HepG2 (cell line): ENCODE measurements around the gene C1orf35. TPM values are rescaled to one million over a fixed set of nuclear protein-coding genes. Genes with fewer than 3 reads are reported as not detected.
A peak's percentile ranks its signal among the peaks of the same experiment; 100 is the strongest.

Source experiments
- ARNTL ChIP-seq: sonication (generic); formaldehyde crosslinking; IDR thresholded peaks from 2 replicates; pipeline ENCODE4 v1.4.0; 2020; ENCODE audit warnings: mild to moderate bottlenecking, missing genetic modification reagents
- ASH2L ChIP-seq: fragments of 300-600, 200-600 bp; sonication (generic); IDR thresholded peaks from 2 replicates; pipeline ENCODE4 v1.7.0; 2017; ENCODE audit warnings: low read depth, mild to moderate bottlenecking, moderate library complexity, mixed read lengths, low read length; ENCODE audit not compliant: insufficient read length
- BHLHE40 ChIP-seq: IDR thresholded peaks from 2 replicates; pipeline ENCODE4 v1.6.1; 2011; ENCODE audit warnings: low read length, improper control_type of control experiment
- CENPX ChIP-seq: sonication (generic); formaldehyde crosslinking; IDR thresholded peaks from 2 replicates; pipeline ENCODE4 v1.9.0; 2021; ENCODE audit warnings: mild to moderate bottlenecking, missing genetic modification reagents, moderate library complexity
- ETS1 ChIP-seq: sonication (generic); formaldehyde crosslinking; IDR thresholded peaks from 2 replicates; pipeline ENCODE4 v1.4.0; 2020; ENCODE audit warnings: missing genetic modification reagents
- FOXO1 ChIP-seq: sonication (generic); formaldehyde crosslinking; IDR thresholded peaks from 2 replicates; pipeline ENCODE4 v1.4.0; 2020; ENCODE audit warnings: missing genetic modification reagents
- GZF1 ChIP-seq: sonication (generic); formaldehyde crosslinking; IDR thresholded peaks from 2 replicates; pipeline ENCODE4 v1.5.1; 2020; ENCODE audit warnings: mild to moderate bottlenecking, missing genetic modification reagents
- HINFP ChIP-seq: sonication (generic); formaldehyde crosslinking; IDR thresholded peaks from 2 replicates; pipeline ENCODE4 v1.4.0; 2020; ENCODE audit warnings: low read depth, mild to moderate bottlenecking, missing genetic modification reagents
- HNF4A ChIP-seq: sonication (generic); formaldehyde crosslinking; IDR thresholded peaks from 2 replicates; pipeline ENCODE4 v1.4.0; 2020; ENCODE audit warnings: missing genetic modification reagents
- KLF9 ChIP-seq: IDR thresholded peaks from 2 replicates; pipeline ENCODE4 v1.6.1; 2016; ENCODE audit warnings: low read depth
- MXD1 ChIP-seq: sonication (generic); formaldehyde crosslinking; IDR thresholded peaks from 2 replicates; pipeline ENCODE4 v1.4.0; 2020; ENCODE audit warnings: mild to moderate bottlenecking, missing genetic modification reagents
- PHF21A ChIP-seq: sonication (generic); formaldehyde crosslinking; IDR thresholded peaks from 2 replicates; pipeline ENCODE4 v1.5.0; 2020; ENCODE audit warnings: mild to moderate bottlenecking, missing genetic modification reagents
- PTBP1 ChIP-seq: fragments of 200-400 bp; formaldehyde crosslinking; IDR thresholded peaks from 2 replicates; pipeline ENCODE4 v1.6.1; 2018; ENCODE audit warnings: low read length, low read depth; ENCODE audit not compliant: poor library complexity, severe bottlenecking
- RFX5 ChIP-seq: IDR thresholded peaks from 2 replicates; pipeline ENCODE4 v1.6.1; 2011; ENCODE audit warnings: low read depth, low read length, improper control_type of control experiment
- SMC3 ChIP-seq: IDR thresholded peaks from 2 replicates; pipeline ENCODE4 v1.6.1; 2011; ENCODE audit warnings: low read length, improper control_type of control experiment
- ZFP36L2 ChIP-seq: sonication (generic); formaldehyde crosslinking; IDR thresholded peaks from 2 replicates; pipeline ENCODE4 v1.4.0; 2020; ENCODE audit warnings: missing genetic modification reagents
- ZNF282 ChIP-seq: fragments of 450-650 bp; IDR thresholded peaks from 2 replicates; pipeline ENCODE4 v1.6.1; 2018; ENCODE audit not compliant: partially characterized antibody
- ZNF44 ChIP-seq: sonication (generic); formaldehyde crosslinking; IDR thresholded peaks from 2 replicates; pipeline ENCODE4 v1.5.1; 2020; ENCODE audit warnings: mild to moderate bottlenecking, missing genetic modification reagents
- ZNF605 ChIP-seq: sonication (generic); formaldehyde crosslinking; IDR thresholded peaks from 2 replicates; pipeline ENCODE4 v1.8.0; 2022; ENCODE audit warnings: mild to moderate bottlenecking, missing genetic modification reagents
- ZSCAN25 ChIP-seq: sonication (generic); formaldehyde crosslinking; IDR thresholded peaks from 2 replicates; pipeline ENCODE4 v1.8.0; 2022; ENCODE audit warnings: mild to moderate bottlenecking, missing genetic modification reagents
- polyA plus RNA-seq, 8 experiments: library from polyadenylated mRNA; depleted of rRNA in 3 of 8; stranded (reverse) in 7 of 8; unstranded in 1 of 8; fragments of >200 nt; fragmentation: Illumina TruSeq in 4 of 8; extraction: Trizol in 4 of 8; gene quantifications; 2 replicates each; pipeline versions ENCODE4 v1.2.1 to v1.2.3, GENCODE V29; 2011 to 2016; ENCODE audit warnings: low read depth in 4 of 8, missing spikeins in 1 of 8, mixed read lengths in 1 of 8; ENCODE audit not compliant: insufficient read depth in 1 of 8
- total RNA-seq, 5 experiments: library from RNA; depleted of rRNA; stranded (reverse); fragments of >200 nt; fragmentation: Illumina TruSeq; extraction: Trizol; gene quantifications; 2 replicates each; pipeline ENCODE4 v1.2.3, GENCODE V29; 2016; ENCODE audit warnings: low read depth in 1 of 5
- TF ChIP-seq, protein P1 (sequence below): fragments of 450-650 bp; IDR thresholded peaks from 2 replicates; pipeline ENCODE4 v1.6.1; 2016
- TF ChIP-seq, protein P2 (sequence below): sonication (generic); formaldehyde crosslinking; IDR thresholded peaks from 2 replicates; pipeline ENCODE4 v1.4.0; 2020; ENCODE audit warnings: mild to moderate bottlenecking, low read depth, missing genetic modification reagents
- TF ChIP-seq, protein P3 (sequence below): sonication (generic); formaldehyde crosslinking; IDR thresholded peaks from 2 replicates; pipeline ENCODE4 v1.4.0; 2020; ENCODE audit warnings: missing genetic modification reagents, borderline replicate concordance

C1orf35 gene
- total and polyA plus RNA-seq, 2 of the 13 experiments (the other 11 are each of a cell fraction or from before 2014, with no cell fraction given), result 8.1 to 19.3 TPM

- TF ChIP-seq, protein P1, sequence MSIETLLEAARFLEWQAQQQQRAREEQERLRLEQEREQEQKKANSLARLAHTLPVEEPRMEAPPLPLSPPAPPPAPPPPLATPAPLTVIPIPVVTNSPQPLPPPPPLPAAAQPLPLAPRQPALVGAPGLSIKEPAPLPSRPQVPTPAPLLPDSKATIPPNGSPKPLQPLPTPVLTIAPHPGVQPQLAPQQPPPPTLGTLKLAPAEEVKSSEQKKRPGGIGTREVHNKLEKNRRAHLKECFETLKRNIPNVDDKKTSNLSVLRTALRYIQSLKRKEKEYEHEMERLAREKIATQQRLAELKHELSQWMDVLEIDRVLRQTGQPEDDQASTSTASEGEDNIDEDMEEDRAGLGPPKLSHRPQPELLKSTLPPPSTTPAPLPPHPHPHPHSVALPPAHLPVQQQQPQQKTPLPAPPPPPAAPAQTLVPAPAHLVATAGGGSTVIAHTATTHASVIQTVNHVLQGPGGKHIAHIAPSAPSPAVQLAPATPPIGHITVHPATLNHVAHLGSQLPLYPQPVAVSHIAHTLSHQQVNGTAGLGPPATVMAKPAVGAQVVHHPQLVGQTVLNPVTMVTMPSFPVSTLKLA, result no peak
- TF ChIP-seq HINFP (CRISPR knock-in tag) (peak; percentile 61; the same call in 1 of the 2 replicates), ZSCAN25 (CRISPR knock-in tag) (no peak; the same call in 1 of the 2 replicates), CENPX (CRISPR knock-in tag) (no peak), ZNF605 (CRISPR knock-in tag) (peak; percentile 58; the same call in 1 of the 2 replicates), BHLHE40 (no peak), ETS1 (CRISPR knock-in tag) (no peak; the same call in 1 of the 2 replicates), ZNF44 (0 out of 2 replicates have a peak, but pooled peaks have one; percentile 76), ZFP36L2 (CRISPR knock-in tag) (no peak), PHF21A (CRISPR knock-in tag) (no peak), RFX5 (no peak), FOXO1 (peak; percentile 29), PTBP1 (no peak), ZNF282 (no peak), HNF4A (CRISPR knock-in tag) (no peak), GZF1 (no peak), ARNTL (no peak), ASH2L (no peak), SMC3 (no peak), KLF9 (CRISPR knock-in tag) (no peak), MXD1 (CRISPR knock-in tag) (peak; percentile 66)
- TF ChIP-seq, protein P2, sequence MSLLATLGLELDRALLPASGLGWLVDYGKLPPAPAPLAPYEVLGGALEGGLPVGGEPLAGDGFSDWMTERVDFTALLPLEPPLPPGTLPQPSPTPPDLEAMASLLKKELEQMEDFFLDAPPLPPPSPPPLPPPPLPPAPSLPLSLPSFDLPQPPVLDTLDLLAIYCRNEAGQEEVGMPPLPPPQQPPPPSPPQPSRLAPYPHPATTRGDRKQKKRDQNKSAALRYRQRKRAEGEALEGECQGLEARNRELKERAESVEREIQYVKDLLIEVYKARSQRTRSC (CRISPR knock-in tag), result no peak
- TF ChIP-seq, protein P3, sequence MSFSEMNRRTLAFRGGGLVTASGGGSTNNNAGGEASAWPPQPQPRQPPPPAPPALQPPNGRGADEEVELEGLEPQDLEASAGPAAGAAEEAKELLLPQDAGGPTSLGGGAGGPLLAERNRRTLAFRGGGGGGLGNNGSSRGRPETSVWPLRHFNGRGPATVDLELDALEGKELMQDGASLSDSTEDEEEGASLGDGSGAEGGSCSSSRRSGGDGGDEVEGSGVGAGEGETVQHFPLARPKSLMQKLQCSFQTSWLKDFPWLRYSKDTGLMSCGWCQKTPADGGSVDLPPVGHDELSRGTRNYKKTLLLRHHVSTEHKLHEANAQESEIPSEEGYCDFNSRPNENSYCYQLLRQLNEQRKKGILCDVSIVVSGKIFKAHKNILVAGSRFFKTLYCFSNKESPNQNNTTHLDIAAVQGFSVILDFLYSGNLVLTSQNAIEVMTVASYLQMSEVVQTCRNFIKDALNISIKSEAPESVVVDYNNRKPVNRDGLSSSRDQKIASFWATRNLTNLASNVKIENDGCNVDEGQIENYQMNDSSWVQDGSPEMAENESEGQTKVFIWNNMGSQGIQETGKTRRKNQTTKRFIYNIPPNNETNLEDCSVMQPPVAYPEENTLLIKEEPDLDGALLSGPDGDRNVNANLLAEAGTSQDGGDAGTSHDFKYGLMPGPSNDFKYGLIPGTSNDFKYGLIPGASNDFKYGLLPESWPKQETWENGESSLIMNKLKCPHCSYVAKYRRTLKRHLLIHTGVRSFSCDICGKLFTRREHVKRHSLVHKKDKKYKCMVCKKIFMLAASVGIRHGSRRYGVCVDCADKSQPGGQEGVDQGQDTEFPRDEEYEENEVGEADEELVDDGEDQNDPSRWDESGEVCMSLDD, result no peak
These were observed 20.8 kb downstream of the C1orf35 start, which contains the start of gene ARF1 (continued) for GRCh38 chr1:228082214-228082917.
